ENCODE measurements around the gene CARD11. TPM values are rescaled to one million over a fixed set of nuclear protein-coding genes. Genes with fewer than 3 reads are reported as not detected.

The CARD11 gene
- total RNA-seq, 6 experiments from 2014 or later, result not detected

DNA sequence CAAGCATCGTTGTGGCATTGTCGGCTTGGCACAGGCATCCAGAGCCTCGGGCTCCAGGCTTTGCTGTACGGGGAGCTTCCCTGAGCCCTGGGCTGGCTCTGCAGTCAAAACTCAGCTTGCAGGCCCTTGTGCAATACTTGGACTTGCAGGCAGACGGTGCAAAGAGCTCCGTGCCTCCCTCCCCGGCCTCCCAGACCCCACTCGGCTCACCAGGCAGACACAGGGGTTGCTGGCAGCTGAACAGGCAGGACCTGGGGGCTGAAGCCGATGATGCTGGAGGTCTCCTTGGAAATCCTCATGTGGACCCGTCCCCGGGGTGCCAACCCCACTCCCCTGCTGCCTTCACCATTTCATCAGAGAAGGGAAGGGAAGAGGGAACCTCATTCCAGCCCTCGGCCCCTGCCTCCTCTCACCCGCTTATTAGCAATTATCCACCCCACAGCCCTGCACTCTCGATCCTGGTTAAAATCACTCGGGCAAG is 139.9 kb downstream of the CARD11 start:
- H3K27ac Mint-ChIP-seq, result no peak overlapping the region
- TF ChIP-seq, protein P1, sequence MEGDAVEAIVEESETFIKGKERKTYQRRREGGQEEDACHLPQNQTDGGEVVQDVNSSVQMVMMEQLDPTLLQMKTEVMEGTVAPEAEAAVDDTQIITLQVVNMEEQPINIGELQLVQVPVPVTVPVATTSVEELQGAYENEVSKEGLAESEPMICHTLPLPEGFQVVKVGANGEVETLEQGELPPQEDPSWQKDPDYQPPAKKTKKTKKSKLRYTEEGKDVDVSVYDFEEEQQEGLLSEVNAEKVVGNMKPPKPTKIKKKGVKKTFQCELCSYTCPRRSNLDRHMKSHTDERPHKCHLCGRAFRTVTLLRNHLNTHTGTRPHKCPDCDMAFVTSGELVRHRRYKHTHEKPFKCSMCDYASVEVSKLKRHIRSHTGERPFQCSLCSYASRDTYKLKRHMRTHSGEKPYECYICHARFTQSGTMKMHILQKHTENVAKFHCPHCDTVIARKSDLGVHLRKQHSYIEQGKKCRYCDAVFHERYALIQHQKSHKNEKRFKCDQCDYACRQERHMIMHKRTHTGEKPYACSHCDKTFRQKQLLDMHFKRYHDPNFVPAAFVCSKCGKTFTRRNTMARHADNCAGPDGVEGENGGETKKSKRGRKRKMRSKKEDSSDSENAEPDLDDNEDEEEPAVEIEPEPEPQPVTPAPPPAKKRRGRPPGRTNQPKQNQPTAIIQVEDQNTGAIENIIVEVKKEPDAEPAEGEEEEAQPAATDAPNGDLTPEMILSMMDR (IDR thresholded peaks at IDR 0.05), result no peak
- H3K27me3 Mint-ChIP-seq (ENCODE audit: insufficient read depth), result peaks cover 10% of the 10 kb centered on the region
- H3K4me1 Mint-ChIP-seq (ENCODE audit: low read depth), result no peaks in the 10 kb centered on the region
- H3K4me3 Mint-ChIP-seq, result no peak overlapping the region
- no peak for DNase-seq
- no peaks in the 10 kb centered on the region for H3K36me3 Mint-ChIP-seq (ENCODE audit: low read depth)
- peaks cover 8% of the 10 kb centered on the region; the same call in 1 of the 2 replicates for H3K9me3 Mint-ChIP-seq

DNA sequence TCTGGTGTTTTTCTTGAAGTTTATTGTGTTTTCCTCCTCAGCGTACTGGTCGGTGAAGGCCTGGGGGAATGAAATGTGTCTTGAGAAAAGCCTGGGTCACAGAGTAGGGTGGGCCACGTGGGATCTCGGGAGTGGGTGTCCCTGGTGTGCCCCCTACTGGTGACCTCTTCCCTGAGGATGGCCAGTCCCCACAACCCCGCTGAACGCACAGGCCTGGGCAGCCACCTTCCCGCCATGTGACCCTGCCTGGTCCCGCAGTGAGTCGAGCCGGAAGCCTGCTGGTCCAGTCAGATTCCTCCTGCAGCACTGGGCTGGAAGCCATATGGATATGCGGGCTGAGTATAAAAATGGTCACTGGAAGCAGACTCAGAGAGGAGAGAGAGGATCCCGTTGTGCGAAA is 146.6 kb downstream of the CARD11 start:
- Mint-ChIP-seq H3K27ac (no peak overlapping the region), H3K9me3 (peaks cover 9% of the 10 kb centered on the region; the same call in 1 of the 2 replicates), H3K27me3 (ENCODE audit: insufficient read depth) (peaks cover 2% of the 10 kb centered on the region; the same call in 1 of the 2 replicates), H3K4me3 (no peak overlapping the region), H3K4me1 (ENCODE audit: low read depth) (no peaks in the 10 kb centered on the region), H3K36me3 (ENCODE audit: low read depth) (no peaks in the 10 kb centered on the region; the same call in 1 of the 2 replicates)
- no peak for DNase-seq
- TF ChIP-seq, protein P1 (IDR thresholded peaks at IDR 0.05), result peak; percentile 21; the same call in 1 of the 2 replicates

DNA sequence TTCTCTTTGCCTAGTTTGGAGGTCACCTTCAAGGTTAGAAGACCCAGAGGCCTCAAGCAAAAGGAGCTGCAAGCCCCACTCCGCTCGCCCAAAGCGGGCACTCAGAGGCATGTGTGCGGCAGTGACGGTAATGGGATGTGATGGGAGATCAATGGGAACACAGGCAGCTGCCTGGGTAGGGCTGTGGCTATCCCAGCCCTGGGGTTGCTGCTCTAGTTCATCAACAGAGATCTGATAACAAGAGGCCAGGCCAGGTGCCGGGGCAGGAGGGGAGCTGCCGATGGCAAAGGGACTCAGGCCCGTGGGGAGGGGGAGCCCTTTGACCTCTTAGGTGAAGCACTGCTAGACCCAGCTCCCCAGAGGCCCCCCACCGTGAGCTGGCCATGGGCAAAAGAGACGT is 147.5 kb downstream of the CARD11 start:
- Mint-ChIP-seq H3K36me3 (ENCODE audit: low read depth) (no peaks in the 10 kb centered on the region; the same call in 1 of the 2 replicates), H3K27me3 (ENCODE audit: insufficient read depth) (peaks cover 6% of the 10 kb centered on the region), H3K4me1 (ENCODE audit: low read depth) (no peaks in the 10 kb centered on the region), H3K4me3 (no peak overlapping the region), H3K9me3 (peaks cover 9% of the 10 kb centered on the region; the same call in 1 of the 2 replicates), H3K27ac (no peak overlapping the region)
- DNase-seq, result no peak
- TF ChIP-seq, protein P1 (IDR thresholded peaks at IDR 0.05), result no peak

DNA sequence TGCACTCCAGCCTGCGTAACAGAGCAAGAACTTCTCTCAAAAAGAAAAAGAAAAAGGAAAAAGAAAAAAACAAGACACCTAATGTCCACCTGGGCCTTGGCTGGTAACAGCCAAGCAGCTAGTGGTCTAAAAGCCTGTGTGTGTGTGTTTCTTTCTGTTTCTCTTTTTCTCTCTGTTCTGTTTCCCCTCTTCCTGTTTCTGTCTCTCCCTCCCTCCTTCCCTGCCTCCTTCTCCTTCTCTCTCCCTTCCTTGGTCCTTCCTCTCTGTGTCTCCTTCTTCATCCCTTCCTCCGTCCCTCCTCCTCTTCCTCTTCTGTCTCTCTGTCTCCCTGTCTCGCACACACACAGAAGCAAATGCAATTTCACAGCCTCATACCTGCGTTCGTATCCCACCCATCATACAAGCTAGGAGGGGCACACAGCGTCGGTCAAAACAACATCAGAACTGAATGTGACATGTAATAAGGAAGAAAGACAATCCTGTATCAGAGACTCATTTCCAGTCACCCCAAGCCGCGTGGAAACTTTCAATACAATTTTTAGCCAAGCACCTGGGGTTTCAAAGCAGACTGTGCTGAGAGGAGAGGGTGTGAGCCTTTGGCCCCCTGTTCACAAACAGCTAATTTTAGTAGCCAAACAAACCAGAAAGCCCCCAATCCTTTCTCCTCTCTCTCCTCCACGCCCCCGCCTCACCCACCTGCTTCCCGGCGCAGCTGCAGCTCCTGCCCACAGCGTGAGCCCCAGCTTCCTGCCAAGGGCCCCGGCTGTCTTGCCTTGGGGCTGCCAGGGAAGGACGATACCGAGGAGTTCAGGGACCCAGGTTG is 149.3 kb downstream of the CARD11 start:
- no peak overlapping the region for H3K27ac Mint-ChIP-seq

DNA sequence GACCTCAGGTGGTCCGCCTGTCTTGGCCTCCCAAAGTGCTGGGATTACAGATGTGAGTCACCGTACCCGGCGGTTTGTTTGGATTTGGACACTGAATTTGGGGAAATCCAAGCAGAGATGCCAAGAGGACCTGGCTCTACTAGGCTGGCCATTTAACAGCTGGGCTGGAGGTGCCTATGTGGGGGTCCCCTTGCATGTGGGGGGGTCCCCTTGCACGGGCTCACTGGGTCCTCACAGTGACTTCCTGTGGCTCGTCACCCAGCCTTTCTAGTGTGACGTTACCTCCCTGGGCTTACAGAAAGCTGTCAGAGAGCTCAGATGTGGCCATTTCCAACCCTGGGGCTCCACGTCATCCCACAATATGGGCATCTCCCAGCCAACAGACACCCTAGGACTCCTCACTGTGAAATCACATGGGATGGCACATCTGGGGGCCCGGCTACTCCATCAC is 150.2 kb downstream of the CARD11 start:
- H3K36me3 Mint-ChIP-seq (ENCODE audit: low read depth), result no peaks in the 10 kb centered on the region; the same call in 1 of the 2 replicates
- H3K4me1 Mint-ChIP-seq (ENCODE audit: low read depth), result no peaks in the 10 kb centered on the region
- no peak overlapping the region for H3K27ac Mint-ChIP-seq
- no peak for DNase-seq
- TF ChIP-seq, protein P1 (IDR thresholded peaks at IDR 0.05), result no peak
- peaks cover 8% of the 10 kb centered on the region for H3K27me3 Mint-ChIP-seq (ENCODE audit: insufficient read depth)
- H3K9me3 Mint-ChIP-seq, result peaks cover 4% of the 10 kb centered on the region; the same call in 1 of the 2 replicates
- H3K4me3 Mint-ChIP-seq, result no peak overlapping the region

More for the DNA sequence above, 149.3 kb downstream of the CARD11 start:
- Mint-ChIP-seq H3K9me3 (peaks cover 4% of the 10 kb centered on the region; the same call in 1 of the 2 replicates), H3K36me3 (ENCODE audit: low read depth) (no peaks in the 10 kb centered on the region; the same call in 1 of the 2 replicates), H3K27me3 (ENCODE audit: insufficient read depth) (peaks cover 8% of the 10 kb centered on the region), H3K4me3 (no peak overlapping the region), H3K4me1 (ENCODE audit: low read depth) (no peaks in the 10 kb centered on the region)
- TF ChIP-seq, protein P1 (IDR thresholded peaks at IDR 0.05), result no peak
- no peak for DNase-seq

Measured in HFFc6 (cell line).